Type B pancreatic cell (in vitro differentiated cells): ENCODE results near the gene SEMA4B. TPM values are rescaled to one million over a fixed set of nuclear protein-coding genes. Genes with fewer than 3 reads are reported as not detected.

Experiments
- DNase-seq: peaks from one replicate; pipeline ENCODE4 v3.0.0; 2021; ENCODE audit warnings: mixed read lengths; ENCODE audit not compliant: unreplicated experiment; ENCODE audit errors: extremely low spot score
- H3K27ac Mint-ChIP-seq: 2 replicates; pipeline ENCODE4 v1.8.0; 2021; ENCODE audit warnings: mild to moderate bottlenecking, mixed read lengths
- H3K27me3 Mint-ChIP-seq: 2 replicates; pipeline ENCODE4 v1.8.0; 2021; ENCODE audit warnings: mixed read lengths
- H3K36me3 Mint-ChIP-seq: 2 replicates; pipeline ENCODE4 v1.8.0; 2021; ENCODE audit warnings: mixed read lengths
- H3K4me1 Mint-ChIP-seq: one replicate; pipeline ENCODE4 v1.8.0; 2021; ENCODE audit warnings: mixed read lengths; ENCODE audit not compliant: unreplicated experiment
- H3K4me3 Mint-ChIP-seq: 2 replicates; pipeline ENCODE4 v1.8.0; 2021; ENCODE audit warnings: mild to moderate bottlenecking, mixed read lengths
- H3K9me3 Mint-ChIP-seq: 2 replicates; pipeline ENCODE4 v1.8.0; 2021; ENCODE audit warnings: mixed read lengths
- total RNA-seq: library from RNA; stranded (reverse); gene quantifications from 2 replicates; pipeline ENCODE4 v1.2.1, GENCODE V29; 2021; ENCODE audit warnings: low replicate concordance
- TF ChIP-seq, protein P1 (sequence below): fragments of 200-600 bp; sonication (generic); conservative IDR thresholded peaks from 2 replicates; pipeline ENCODE4 v1.5.0; 2021; ENCODE audit warnings: antibody characterized with exemption, mild to moderate bottlenecking

Gene SEMA4B
- total RNA-seq, 1 donor from 2014 or later, result 28.9 TPM

DNA sequence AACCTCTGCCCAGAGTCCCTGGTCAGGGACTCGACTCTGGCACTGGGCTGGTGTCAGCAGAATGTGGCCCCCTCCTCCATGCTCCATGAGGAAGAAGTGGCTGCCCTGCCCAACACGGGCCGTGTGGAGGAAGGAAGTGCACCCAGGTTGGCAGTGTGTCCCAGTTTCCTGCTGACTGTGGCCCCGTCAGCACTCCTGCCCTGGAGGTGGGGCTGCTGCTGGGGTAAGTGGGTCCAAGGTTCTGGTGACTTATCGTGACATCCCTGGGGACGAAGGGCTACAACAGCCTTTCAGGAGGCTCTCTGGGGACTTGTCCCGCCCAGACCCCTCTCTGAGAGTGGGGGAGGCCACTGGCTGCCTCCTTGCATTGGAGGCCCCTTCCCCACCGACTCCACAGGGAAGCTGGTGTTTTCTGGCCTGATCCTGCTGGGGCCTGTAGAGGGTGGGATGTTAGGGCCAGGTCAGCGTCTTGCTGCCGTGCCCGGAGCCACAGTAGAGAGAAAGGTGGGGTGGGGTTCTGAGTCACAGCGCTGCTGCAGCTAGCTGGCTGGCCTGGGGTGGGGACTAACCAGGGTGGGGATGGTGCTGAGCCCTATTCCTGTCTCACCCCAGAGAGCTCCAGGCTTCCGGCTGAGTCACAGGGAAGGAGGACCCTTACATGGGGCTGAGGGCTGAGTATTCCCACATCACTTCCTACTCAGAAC, 10.5 kb downstream of the SEMA4B start:
- peaks cover 3% of the 10 kb centered on the region for H3K36me3 Mint-ChIP-seq
- H3K27ac Mint-ChIP-seq, result peak overlapping the region; percentile 74
- H3K4me1 Mint-ChIP-seq, result peaks cover 3% of the 10 kb centered on the region
- DNase-seq, result no peak
- no peak overlapping the region for H3K4me3 Mint-ChIP-seq
- no peaks in the 10 kb centered on the region for H3K9me3 Mint-ChIP-seq
- TF ChIP-seq, protein P1, sequence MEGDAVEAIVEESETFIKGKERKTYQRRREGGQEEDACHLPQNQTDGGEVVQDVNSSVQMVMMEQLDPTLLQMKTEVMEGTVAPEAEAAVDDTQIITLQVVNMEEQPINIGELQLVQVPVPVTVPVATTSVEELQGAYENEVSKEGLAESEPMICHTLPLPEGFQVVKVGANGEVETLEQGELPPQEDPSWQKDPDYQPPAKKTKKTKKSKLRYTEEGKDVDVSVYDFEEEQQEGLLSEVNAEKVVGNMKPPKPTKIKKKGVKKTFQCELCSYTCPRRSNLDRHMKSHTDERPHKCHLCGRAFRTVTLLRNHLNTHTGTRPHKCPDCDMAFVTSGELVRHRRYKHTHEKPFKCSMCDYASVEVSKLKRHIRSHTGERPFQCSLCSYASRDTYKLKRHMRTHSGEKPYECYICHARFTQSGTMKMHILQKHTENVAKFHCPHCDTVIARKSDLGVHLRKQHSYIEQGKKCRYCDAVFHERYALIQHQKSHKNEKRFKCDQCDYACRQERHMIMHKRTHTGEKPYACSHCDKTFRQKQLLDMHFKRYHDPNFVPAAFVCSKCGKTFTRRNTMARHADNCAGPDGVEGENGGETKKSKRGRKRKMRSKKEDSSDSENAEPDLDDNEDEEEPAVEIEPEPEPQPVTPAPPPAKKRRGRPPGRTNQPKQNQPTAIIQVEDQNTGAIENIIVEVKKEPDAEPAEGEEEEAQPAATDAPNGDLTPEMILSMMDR, result no peak
- H3K27me3 Mint-ChIP-seq, result no peaks in the 10 kb centered on the region

DNA sequence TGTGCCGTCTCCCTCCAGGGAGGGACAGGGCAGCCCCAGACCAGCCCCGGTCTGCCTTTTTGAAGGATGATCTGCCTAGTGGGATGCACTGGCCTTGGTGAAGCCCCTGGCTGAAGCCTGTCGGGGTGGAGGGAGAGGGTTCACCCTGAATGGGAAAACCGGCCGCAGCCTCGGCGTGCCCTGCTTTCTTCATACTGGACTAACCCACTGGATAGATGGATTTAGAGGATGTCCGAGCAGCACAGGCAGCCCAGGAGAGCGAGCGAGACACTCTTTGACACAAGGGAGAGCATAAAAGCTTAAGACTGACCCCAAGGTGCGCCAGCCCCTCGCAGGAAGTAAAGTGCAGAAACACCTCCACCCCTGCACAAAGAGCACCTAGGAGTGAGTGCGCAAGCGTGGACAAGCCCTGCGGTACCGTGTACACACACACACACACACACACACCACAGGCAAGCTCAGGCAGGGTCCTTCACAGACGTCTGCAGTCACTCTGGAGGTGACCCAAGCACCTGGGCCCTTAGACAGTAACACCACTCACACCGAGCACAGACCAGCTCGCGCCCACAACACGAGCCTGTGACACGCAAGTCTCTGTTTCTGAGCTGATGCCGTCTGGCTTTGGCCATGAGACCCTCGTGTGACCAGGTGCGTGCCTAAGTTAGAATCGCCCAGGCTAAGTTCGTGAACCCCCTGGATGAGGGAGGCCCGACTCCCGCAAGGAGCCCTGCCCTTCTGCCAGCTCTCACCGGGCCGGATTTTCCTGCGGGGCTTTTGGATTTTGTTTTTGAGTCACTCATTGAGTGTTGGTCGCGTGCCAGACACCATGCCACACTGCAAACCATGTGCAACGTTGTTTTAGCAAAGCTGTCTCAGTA, 11.3 kb downstream of the SEMA4B start:
- Mint-ChIP-seq H3K27ac (peak overlapping the region; percentile 74), H3K36me3 (peaks cover 3% of the 10 kb centered on the region), H3K27me3 (no peaks in the 10 kb centered on the region), H3K4me3 (no peak overlapping the region), H3K4me1 (peaks cover 3% of the 10 kb centered on the region), H3K9me3 (no peaks in the 10 kb centered on the region)
- TF ChIP-seq, protein P1, result no peak
- no peak for DNase-seq

DNA sequence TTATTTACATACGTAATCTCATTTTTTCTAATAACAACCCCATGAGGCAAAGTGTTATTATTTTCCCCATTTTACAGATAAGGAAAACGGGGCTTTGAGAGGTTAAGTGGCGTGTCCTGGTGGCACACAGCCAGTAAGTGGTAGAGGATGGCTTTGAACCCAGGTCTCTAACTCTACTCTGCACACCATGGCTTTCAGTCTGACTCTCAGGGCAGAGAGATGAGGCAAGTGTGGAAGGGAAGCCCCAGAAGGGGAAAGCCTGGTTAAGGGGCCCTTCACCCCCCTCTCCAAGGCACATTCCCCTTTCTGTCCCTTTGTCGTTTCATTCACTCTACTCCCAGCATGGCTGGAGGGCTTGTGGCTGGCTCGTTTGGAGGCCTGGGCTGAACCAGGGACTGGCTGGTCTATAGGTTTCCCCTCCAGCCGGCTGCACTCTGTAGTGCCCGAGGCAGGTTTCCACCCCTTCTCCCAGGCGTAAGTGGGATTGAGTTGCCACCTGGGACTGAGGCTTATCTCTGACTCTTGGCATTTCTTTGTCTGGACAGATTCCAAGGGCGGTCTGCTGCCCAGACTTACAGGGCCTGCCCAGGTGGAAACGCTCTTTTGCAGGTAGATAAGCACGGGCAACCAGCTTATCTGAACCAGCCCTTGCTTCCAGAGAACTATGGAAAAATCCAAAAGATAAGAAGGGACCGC, 12.1 kb downstream of the SEMA4B start:
- TF ChIP-seq, protein P1, result no peak
- H3K36me3 Mint-ChIP-seq, result peaks cover 3% of the 10 kb centered on the region
- H3K4me3 Mint-ChIP-seq, result no peak overlapping the region
- no peaks in the 10 kb centered on the region for H3K27me3 Mint-ChIP-seq
- H3K27ac Mint-ChIP-seq, result peak overlapping the region; percentile 24
- DNase-seq, result no peak
- peaks cover 3% of the 10 kb centered on the region for H3K4me1 Mint-ChIP-seq
- H3K9me3 Mint-ChIP-seq, result no peaks in the 10 kb centered on the region

DNA sequence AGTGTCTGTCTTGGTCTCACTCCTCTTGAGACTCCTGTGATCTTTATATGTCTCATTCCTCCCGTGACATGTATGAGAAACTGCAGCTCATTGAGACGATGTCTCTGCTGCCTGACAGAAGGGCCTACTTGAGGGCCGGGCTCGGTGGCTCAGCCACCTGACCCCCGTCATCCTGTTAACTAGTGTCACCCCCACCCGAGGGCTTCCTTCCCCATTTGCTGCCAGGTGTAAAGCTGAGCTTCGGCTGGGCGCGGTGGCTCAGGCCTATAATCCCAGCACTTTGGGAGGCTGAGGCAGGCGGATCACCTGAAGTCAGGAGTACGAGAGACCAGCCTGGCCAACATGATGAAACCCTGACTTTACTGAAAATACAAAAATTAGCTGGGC, 12.7 kb downstream of the SEMA4B start:
- TF ChIP-seq, protein P1, result no peak
- Mint-ChIP-seq H3K36me3 (peaks cover 3% of the 10 kb centered on the region), H3K27me3 (no peaks in the 10 kb centered on the region), H3K4me3 (no peak overlapping the region), H3K9me3 (no peaks in the 10 kb centered on the region), H3K4me1 (peaks cover 6% of the 10 kb centered on the region), H3K27ac (peak overlapping the region; percentile 24)
- DNase-seq, result no peak

DNA sequence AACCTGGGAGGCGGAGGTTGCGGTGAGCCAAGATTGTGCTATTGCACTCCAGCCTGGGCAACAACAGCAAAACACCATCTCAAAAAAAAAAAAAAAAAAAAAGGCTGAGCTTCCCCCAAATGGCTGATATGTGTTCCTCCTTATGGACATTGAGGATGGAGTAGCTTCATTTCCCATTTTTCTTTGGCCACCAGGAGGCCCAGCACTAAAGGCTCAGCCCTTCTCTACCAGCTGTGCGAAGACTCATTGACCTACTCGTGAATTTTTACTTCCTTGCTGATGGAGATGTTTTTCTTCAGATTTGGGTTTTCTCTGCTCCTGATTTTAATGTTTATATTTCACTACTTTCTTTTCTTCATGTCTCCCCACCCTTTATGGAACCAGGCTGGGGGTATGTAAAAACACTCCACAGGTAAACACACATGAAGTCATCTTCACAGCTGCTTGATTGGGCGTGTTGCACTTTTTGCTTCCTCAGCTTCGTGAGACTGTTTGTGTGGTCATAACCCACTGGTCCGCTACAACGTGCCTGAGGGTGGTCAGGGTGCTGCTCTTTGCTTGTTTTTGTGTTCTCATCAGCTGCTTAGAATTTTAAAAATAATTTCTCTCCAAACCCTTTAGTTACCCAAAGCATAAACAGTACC, 13.5 kb downstream of the SEMA4B start:
- Mint-ChIP-seq H3K4me1 (peaks cover 11% of the 10 kb centered on the region), H3K27me3 (no peaks in the 10 kb centered on the region), H3K36me3 (peaks cover 3% of the 10 kb centered on the region), H3K4me3 (no peak overlapping the region), H3K9me3 (no peaks in the 10 kb centered on the region), H3K27ac (no peak overlapping the region)
- TF ChIP-seq, protein P1, result peak; percentile 57
- no peak for DNase-seq
